Measurements from ENCODE around the gene GPR12.

GPR12 gene

GRCh38 chr13:26759907-26760831, at the start of gene GPR12:
GPR12 (minus strand) TSS chr13:26760786; CDS start chr13:26759827, 959 bp downstream.
- no peak for DNase-seq (ENCODE audit: low read depth)

GRCh38 chr13:26810095-26810494, 49.5 kb upstream of the GPR12 start:
- no peak for DNase-seq (ENCODE audit: low read depth)

GRCh38 chr13:26806891-26807290, 46.3 kb upstream of the GPR12 start:
- no peak for DNase-seq (ENCODE audit: low read depth)

GRCh38 chr13:26787961-26788360, 27.4 kb upstream of the GPR12 start:
- no peak for DNase-seq (ENCODE audit: low read depth)

GRCh38 chr13:26786651-26787295, 26.2 kb upstream of the GPR12 start:
- DNase-seq (ENCODE audit: low read depth): no peak

GRCh38 chr13:26785838-26786630, 25.4 kb upstream of the GPR12 start:
- peak; percentile 16 for DNase-seq (ENCODE audit: low read depth)

GRCh38 chr13:26784704-26785639, 24.4 kb upstream of the GPR12 start:
- DNase-seq (ENCODE audit: low read depth): no peak

- DNase-seq (ENCODE audit: low read depth): no peak
Observed at GRCh38 chr13:26780411-26780810, 19.8 kb upstream of the GPR12 start.

GRCh38 chr13:26779321-26779720, 18.7 kb upstream of the GPR12 start:
- DNase-seq (ENCODE audit: low read depth): no peak

- DNase-seq (ENCODE audit: low read depth): no peak
Observed at GRCh38 chr13:26772531-26772930, 11.9 kb upstream of the GPR12 start.

- no peak for DNase-seq (ENCODE audit: low read depth)
Observed at GRCh38 chr13:26771796-26772195, 11.2 kb upstream of the GPR12 start.

- no peak for DNase-seq (ENCODE audit: low read depth)
Observed at GRCh38 chr13:26762745-26763345, 2.3 kb upstream of the GPR12 start.

GRCh38 chr13:26760832-26761582, 421 bp upstream of the GPR12 start:
- DNase-seq (ENCODE audit: low read depth): no peak

GRCh38 chr13:26759249-26759906, 1.2 kb downstream of the GPR12 start:
- no peak for DNase-seq (ENCODE audit: low read depth)

- no peak for DNase-seq (ENCODE audit: low read depth)
Observed at GRCh38 chr13:26758496-26759157, 2.0 kb downstream of the GPR12 start.

GRCh38 chr13:26756961-26757360, 3.6 kb downstream of the GPR12 start:
- DNase-seq (ENCODE audit: low read depth): no peak

- no peak for DNase-seq (ENCODE audit: low read depth)
Observed at GRCh38 chr13:26752671-26753070, 7.9 kb downstream of the GPR12 start.

- no peak for DNase-seq (ENCODE audit: low read depth)
Observed at GRCh38 chr13:26749905-26750304, 10.7 kb downstream of the GPR12 start.

- no peak for DNase-seq (ENCODE audit: low read depth)
Observed at GRCh38 chr13:26749285-26749684, 11.3 kb downstream of the GPR12 start.
